SKM-1 treated with dmso at 0.1 percent for 144 hours (cell line): ENCODE measurements around the gene ZNF652.
"Not testable (repeated sequence)": the region's sequence is repeated elsewhere in the genome, so short reads cannot be mapped to it uniquely, and the experiment has no call there.

ENCODE experiments used
- DNase-seq: peaks from one replicate; lab custom pipeline; 2025; ENCODE audit not compliant: unreplicated experiment; lab: John Stamatoyannopoulos, UW

The ZNF652 gene

DNA sequence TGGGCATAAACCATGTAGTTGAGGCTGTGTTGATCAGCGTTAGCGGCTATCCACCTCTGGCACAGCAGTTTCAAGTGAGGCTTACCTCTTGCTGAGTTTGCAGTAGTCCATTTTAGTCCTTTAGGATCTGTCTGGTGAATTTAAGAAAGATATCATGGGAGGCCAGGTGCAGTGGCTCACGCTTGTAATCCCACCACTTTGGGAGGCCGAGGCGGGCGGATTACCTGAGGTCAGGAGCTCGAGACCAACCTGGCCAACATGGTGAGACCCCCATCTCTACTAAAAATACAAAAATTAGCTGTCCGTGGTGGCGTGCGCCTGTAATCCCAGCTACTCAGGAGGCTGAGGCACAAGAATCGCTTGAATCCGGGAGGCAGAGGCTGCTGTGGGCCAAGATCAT, 86.1 kb downstream of the ZNF652 start:
- DNase-seq: not testable (repeated sequence)

- DNase-seq: no peak
These were observed 92.7 kb downstream of the ZNF652 start for GRCh38 chr17:49269356-49269755.

- no peak for DNase-seq
These were observed 94.1 kb downstream of the ZNF652 start for GRCh38 chr17:49267912-49268311.

DNA sequence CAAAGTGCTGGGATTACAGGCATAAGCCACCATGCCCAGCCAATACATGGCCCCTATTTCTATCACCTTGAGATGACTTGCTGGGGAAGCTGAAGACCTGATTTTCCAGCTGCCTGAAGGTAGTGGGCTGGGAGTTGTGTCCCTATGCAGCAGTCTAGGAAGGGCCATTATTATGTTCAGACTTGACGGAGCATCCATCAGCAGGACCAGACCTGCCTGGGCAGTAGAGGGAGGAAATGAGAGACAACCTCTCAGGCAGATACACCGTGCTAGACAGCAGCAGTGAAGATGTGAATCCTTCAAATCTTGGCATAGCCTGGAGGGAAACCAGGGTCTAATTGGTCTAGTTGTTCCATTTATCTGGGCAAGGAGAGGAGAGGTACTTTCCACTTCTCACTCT, 95.8 kb downstream of the ZNF652 start:
- no peak for DNase-seq

GRCh38 chr17:49261540-49261939, 100.5 kb downstream of the ZNF652 start:
- DNase-seq: not testable (repeated sequence)

DNA sequence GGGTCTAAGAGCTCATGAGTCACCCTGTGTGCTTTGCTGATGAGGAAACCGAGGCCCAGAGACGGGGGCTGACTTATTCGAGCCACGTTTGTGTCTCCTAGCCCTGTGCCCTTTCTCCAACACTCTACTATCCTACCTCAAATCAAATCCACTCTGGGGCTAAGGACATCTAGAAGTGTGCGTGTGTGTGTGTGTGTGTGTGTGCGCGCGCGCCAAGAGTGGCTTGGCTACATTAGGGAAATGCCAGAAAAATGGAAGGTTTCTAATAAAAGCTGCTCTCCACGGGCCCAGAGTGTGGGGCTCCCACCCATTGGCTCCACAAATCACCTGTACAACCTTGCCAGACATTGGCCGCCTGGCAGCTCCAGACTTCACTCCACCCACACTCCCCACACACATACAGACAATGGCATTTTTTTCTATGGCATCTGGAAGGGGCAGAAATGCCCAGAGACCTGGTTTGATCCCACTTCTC, 101.2 kb downstream of the ZNF652 start:
- DNase-seq: no peak

GRCh38 chr17:49260011-49260816, 101.8 kb downstream of the ZNF652 start:
- DNase-seq: peak; percentile 87

- DNase-seq: no peak
These were observed 102.4 kb downstream of the ZNF652 start for GRCh38 chr17:49259663-49260010.

DNA sequence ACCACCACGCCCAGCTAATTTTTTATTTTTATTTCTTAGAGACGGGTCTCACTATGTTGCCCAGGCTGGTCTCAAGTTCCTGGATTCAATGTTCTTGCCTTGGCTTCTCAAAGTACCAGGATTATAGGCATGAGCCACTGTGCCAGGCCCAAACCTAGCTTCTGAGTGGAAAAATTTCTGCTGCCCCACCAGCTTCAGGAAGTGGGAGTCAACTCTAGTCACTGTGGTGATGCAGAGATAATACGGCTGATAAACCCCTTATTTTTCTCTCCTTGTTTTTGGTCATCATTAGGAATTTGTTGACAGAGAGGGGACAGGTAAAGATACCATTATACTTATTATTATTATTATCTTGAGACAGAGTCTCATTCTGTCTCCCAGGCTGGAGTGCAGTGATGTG, 103.7 kb downstream of the ZNF652 start:
- no peak for DNase-seq

DNA sequence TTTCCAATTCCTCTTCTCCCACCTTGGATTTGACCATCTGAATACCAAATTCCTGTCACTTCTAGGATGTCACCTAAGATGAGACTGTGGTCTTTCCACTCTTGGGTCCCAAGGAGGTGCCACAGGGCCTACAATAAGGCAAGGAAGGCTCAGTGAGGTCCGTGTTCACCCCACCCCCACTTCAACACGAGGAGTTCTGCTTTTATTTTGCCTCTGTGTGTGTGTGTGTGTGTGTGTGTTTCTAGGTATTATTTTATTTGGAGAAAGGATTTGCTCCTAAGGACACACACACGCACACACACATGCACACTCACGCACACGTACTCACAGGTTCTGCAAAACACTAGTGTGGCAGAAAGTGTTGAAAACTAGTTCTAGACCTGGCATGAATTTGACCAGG, 106.9 kb downstream of the ZNF652 start:
- DNase-seq: peak; percentile 15

- no peak for DNase-seq
These were observed 108.0 kb downstream of the ZNF652 start for GRCh38 chr17:49254066-49254465.

GRCh38 chr17:49252148-49252695, 109.8 kb downstream of the ZNF652 start:
- DNase-seq: peak; percentile 94

DNA sequence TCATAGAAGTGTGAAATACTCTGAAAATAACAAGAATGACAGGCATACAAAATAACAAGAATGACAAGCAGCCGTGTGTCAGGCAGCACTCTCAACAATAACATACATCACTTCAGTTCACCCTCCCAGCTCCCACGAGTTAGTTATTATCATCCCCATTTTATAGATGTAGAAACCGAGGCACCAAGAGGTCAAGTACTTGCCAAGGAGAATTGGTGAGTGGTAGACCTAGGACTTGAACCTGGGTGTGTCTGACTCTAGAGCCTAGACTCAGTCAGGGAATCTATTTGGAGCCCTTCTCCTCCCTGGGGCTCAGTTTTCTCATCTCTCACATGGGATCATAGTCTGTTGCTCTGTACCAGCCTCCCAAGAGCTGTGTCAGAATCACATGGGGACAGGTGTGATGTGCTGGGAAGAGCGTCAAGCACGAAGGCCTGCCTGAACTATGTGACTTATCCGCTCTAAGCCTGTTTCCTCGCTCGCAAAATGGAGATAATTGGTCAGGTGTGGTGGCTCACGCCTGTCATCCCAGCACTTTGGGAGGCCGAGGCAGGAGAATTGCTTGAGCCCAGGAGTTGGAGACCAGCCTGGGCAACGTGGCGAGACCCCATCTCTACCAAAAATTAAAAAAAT, 112.0 kb downstream of the ZNF652 start:
- no peak for DNase-seq

- DNase-seq: no peak
These were observed 112.7 kb downstream of the ZNF652 start for GRCh38 chr17:49249292-49249794.

GRCh38 chr17:49247944-49248343, 114.1 kb downstream of the ZNF652 start:
- DNase-seq: no peak

- no peak for DNase-seq
These were observed 117.2 kb downstream of the ZNF652 start for GRCh38 chr17:49244839-49245238.
